Activated CD4-positive, alpha-beta memory T cell treated with anti-CD3 and anti-CD28 coated beads for 36 hours (primary cell): ENCODE results near the gene RRP12. TPM values are rescaled to one million over a fixed set of nuclear protein-coding genes. Genes with fewer than 3 reads are reported as not detected.
"Not testable (repeated sequence)": the region's sequence is repeated elsewhere in the genome, so short reads cannot be mapped to it uniquely, and the experiment has no call there.

Experiments
- CTCF ChIA-PET: fragments of 350-600 bp; sonication (Branson Sonifier 250); formaldehyde crosslinking; loops from one replicate; lab custom pipeline; 2021; ENCODE audit warnings: antibody characterized with exemption, inconsistent platforms; lab: Charles Lee
- POLR2A ChIA-PET: fragments of 350-600 bp; sonication (Branson Sonifier 250); formaldehyde crosslinking; loops from one replicate; lab custom pipeline; 2021; ENCODE audit warnings: antibody characterized with exemption; lab: Charles Lee
- DNase-seq: peaks from one replicate; pipeline ENCODE4 v3.0.0-alpha.2; 2020
- H3K27ac Mint-ChIP-seq: one replicate; pipeline ENCODE4 v1.8.0; 2021; ENCODE audit warnings: mixed read lengths
- H3K27me3 Mint-ChIP-seq: one replicate; pipeline ENCODE4 v1.8.0; 2021; ENCODE audit warnings: mixed read lengths
- H3K36me3 Mint-ChIP-seq: one replicate; pipeline ENCODE4 v1.8.0; 2021; ENCODE audit warnings: mixed read lengths
- H3K4me1 Mint-ChIP-seq: one replicate; pipeline ENCODE4 v1.8.0; 2021; ENCODE audit warnings: low read depth, mixed read lengths
- H3K4me3 Mint-ChIP-seq: one replicate; pipeline ENCODE4 v1.8.0; 2021; ENCODE audit warnings: mild to moderate bottlenecking, mixed read lengths
- H3K9me3 Mint-ChIP-seq: one replicate; pipeline ENCODE4 v1.8.0; 2021; ENCODE audit warnings: mixed read lengths
- intact Hi-C: fragments of 100-400 bp; cut with micrococcal nuclease; formaldehyde crosslinking; loops from one replicate; pipeline ENCODE4 v1.15.1; 2023
- total RNA-seq, 2 experiments: library from RNA; stranded (reverse); gene quantifications; one replicate each; pipeline ENCODE4 v1.2.3, GENCODE V29; 2021

The RRP12 gene
- total RNA-seq, 2 experiments from 2014 or later = 40.4 to 41.8 TPM

DNA sequence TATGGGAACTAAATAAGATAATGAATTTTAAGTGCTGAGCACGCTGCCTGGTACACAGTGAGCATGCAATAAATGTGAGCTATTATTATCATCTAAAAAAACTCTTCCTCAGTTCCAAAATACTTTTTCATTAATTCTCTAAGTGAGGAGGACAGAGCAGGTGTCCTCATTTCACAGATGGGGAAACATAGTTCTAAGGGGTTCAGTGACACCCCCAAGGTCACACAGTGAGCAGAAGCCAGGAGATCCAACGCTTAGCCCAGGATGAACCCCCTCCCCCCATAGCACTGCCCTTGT lies 6.8 kb upstream of the RRP12 start:
- H3K4me1 Mint-ChIP-seq = peaks cover 18% of the 10 kb centered on the region
- H3K27me3 Mint-ChIP-seq = no peaks in the 10 kb centered on the region
- ChIA-PET POLR2A (interaction anchor here (0.7 to 3.9 kb wide), 5 partner anchors 10 to 37 kb away, joined by 3 to 19 read pairs (median 4); no protein-coding TSS in a partner anchor), CTCF (interaction anchor here (0.7 to 16.2 kb wide), 11 partner anchors 14 to 145 kb away, joined by 3 to 194 read pairs (median 6); partner anchors contain the start of gene PGAM1)
- intact Hi-C loops = loop anchor here (1.0 to 5.0 kb wide), 7 partner anchors 15 to 204 kb away; no protein-coding TSS in a partner anchor
- no peaks in the 10 kb centered on the region for H3K9me3 Mint-ChIP-seq
- no peak for DNase-seq
- no peak overlapping the region for H3K4me3 Mint-ChIP-seq
- H3K27ac Mint-ChIP-seq = peak overlapping the region; percentile 70
- no peaks in the 10 kb centered on the region for H3K36me3 Mint-ChIP-seq

DNA sequence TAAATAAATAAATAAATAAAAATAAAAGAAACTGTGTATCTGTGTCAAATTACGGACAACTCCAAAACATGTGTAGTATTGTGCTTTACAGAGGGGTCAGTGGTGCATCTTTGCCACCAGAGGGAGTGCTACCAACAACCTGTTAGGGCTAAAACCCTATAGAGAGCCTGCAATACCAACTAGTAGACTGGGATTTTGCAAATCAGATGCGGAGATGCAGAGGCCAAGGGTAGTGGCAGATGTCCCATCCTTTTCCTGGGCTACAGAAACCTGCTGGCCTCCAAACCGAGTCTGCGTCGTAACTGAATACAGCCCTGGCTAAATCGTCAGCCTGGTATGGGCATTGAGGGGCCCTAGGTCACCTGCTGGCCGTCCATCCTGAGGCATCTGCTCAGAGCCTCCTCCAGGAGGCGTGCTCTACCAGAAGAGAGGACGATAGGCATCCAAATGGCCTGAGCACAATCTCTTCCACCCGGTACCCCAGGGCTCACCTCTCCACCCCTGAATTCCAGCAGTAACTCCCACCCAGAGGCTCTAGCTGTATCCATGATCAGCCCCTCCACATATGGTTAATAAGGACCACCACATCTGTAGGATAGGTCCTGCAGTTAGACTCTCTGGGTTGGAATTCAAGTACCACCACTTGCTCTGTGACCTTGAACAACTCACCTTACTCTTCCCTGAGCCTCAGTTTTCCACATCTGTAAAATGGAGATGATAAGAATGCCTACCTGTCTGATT lies 6.2 kb upstream of the RRP12 start:
- no peaks in the 10 kb centered on the region for H3K27me3 Mint-ChIP-seq
- DNase-seq = peak; percentile 79
- H3K4me3 Mint-ChIP-seq = no peak overlapping the region
- POLR2A ChIA-PET = interaction anchor here (0.5 to 3.9 kb wide), 7 partner anchors 11 to 38 kb away, joined by 3 to 19 read pairs (median 4); no protein-coding TSS in a partner anchor
- H3K36me3 Mint-ChIP-seq = no peaks in the 10 kb centered on the region
- H3K9me3 Mint-ChIP-seq = no peaks in the 10 kb centered on the region
- peak overlapping the region; percentile 70 for H3K27ac Mint-ChIP-seq
- peaks cover 13% of the 10 kb centered on the region for H3K4me1 Mint-ChIP-seq
- CTCF ChIA-PET = interaction anchor here (0.7 to 16.2 kb wide), 18 partner anchors 8 to 146 kb away, joined by 3 to 194 read pairs (median 5); partner anchors contain the start of gene PGAM1
- intact Hi-C loops = loop anchor here (1.0 to 5.0 kb wide), 7 partner anchors 15 to 205 kb away; no protein-coding TSS in a partner anchor

DNA sequence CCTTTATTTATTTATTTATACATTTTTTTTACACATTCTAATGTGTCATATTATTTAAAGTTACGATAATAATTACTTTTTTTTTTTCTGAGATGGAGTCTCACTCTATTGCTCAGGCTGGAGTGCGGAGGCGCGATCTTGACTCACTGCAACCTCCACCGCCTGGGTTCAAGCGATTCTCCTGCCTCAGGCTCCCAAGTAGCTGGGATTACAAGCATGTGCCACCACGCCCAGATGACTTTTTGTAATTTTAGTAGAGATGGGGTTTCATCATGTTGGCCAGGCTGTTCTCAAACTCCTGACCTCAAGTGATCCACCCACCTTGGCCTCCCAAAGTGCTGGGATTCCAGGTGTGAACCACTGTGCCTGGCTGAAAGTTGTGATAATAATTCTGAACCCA lies 5.3 kb upstream of the RRP12 start:
- peaks cover 10% of the 10 kb centered on the region for H3K4me1 Mint-ChIP-seq
- H3K9me3 Mint-ChIP-seq, H3K27me3 Mint-ChIP-seq, DNase-seq, H3K27ac Mint-ChIP-seq, H3K4me3 Mint-ChIP-seq, H3K36me3 Mint-ChIP-seq: not testable (repeated sequence)
- CTCF ChIA-PET = interaction anchor here (0.6 to 16.2 kb wide), 12 partner anchors 9 to 147 kb away, joined by 3 to 194 read pairs (median 5); partner anchors contain the start of gene PGAM1
- POLR2A ChIA-PET = interaction anchor here (1.3 to 3.9 kb wide), 3 partner anchors 17 to 28 kb away, joined by 4 to 19 read pairs (median 9); no protein-coding TSS in a partner anchor
- intact Hi-C loops = loop anchor here (2.0 to 5.0 kb wide), 3 partner anchors 16 to 206 kb away; no protein-coding TSS in a partner anchor

GRCh38 chr10:97406064-97406463 lies 4.9 kb upstream of the RRP12 start:
- POLR2A ChIA-PET = interaction anchor here (1.3 kb wide), 1 partner anchor 29 kb away, joined by 4 read pairs; no protein-coding TSS in a partner anchor
- intact Hi-C loops = loop anchor here (2.0 to 5.0 kb wide), 3 partner anchors 17 to 206 kb away; no protein-coding TSS in a partner anchor

DNA sequence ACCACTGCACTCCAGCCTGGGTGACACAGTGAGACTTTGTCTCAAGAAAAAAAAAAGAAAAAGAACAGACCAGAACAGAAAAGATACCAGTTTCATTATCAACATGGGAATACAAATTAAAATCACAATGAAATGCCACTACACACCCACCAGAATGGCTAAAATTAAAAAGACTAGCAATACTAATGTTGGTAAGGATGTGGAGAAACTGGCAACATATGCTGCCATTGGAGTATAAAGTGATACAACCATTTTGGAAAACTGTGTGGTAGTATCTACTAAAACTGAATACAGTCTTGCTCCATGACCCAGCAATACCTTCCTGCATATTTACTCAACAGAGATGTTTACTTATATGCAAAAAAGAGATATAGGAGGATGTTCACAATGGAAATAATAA lies 2.9 kb upstream of the RRP12 start:
- H3K9me3 Mint-ChIP-seq = no peaks in the 10 kb centered on the region
- POLR2A ChIA-PET = no interaction called here

More at GRCh38 chr10:97406064-97406463, 4.9 kb upstream of the RRP12 start:
- CTCF ChIA-PET = interaction anchor here (1.0 to 16.2 kb wide), 6 partner anchors 9 to 147 kb away, joined by 3 to 194 read pairs (median 5); partner anchors contain the start of gene PGAM1
- Mint-ChIP-seq H3K4me3 (no peak overlapping the region), H3K27me3 (no peaks in the 10 kb centered on the region), H3K27ac (no peak overlapping the region), H3K4me1 (peaks cover 12% of the 10 kb centered on the region), H3K9me3 (no peaks in the 10 kb centered on the region), H3K36me3 (no peaks in the 10 kb centered on the region)
- no peak for DNase-seq

DNA sequence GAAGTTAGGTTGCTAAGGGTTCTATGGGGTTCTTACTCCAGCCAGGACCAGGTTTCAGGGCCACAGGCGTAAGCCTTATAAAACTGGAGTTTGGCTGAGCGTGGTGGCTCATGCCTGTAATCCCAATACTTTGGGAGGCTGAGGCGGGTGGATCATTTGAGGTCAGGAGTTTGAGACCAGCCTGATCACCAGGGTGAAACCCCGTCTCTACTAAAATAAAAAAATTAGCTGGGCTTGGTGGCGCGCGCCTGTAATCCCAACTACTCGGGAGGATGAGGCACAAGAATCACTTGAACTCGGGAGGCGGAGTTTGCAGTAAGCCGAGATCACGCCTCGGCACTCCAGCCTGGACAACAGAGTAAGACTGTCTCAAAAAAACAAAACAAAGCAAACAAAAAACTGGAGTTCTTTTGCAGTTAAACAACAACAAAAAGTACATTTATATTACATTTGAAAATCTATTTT lies 347 bp upstream of the RRP12 start:
- DNase-seq = no peak
- intact Hi-C loops = loop anchor here (1.0 to 5.0 kb wide), 5 partner anchors 45 to 814 kb away; partner anchors contain the start of genes ARHGAP19, EXOSC1, FRAT2 and MMS19
- Mint-ChIP-seq H3K27ac (peak overlapping the region; percentile 88), H3K4me1 (peaks cover 8% of the 10 kb centered on the region), H3K36me3 (peaks cover 2% of the 10 kb centered on the region), H3K27me3 (no peaks in the 10 kb centered on the region), H3K9me3 (no peaks in the 10 kb centered on the region), H3K4me3 (peak overlapping the region; percentile 93)
- ChIA-PET POLR2A (interaction anchor here (1.0 to 3.1 kb wide), 13 partner anchors 12 to 110 kb away, joined by 3 to 48 read pairs (median 7); partner anchors contain the start of genes FRAT1, FRAT2, PGAM1 and UBTD1), CTCF (interaction anchor here (0.7 to 16.2 kb wide), 16 partner anchors 9 to 328 kb away, joined by 3 to 194 read pairs (median 5); partner anchors contain the start of genes FRAT1 and PGAM1)

More for the DNA sequence above, 2.9 kb upstream of the RRP12 start:
- CTCF ChIA-PET = interaction anchor here (0.7 to 16.2 kb wide), 4 partner anchors 10 to 40 kb away, joined by 3 to 194 read pairs (median 10); partner anchors contain the start of gene PGAM1
- H3K27ac Mint-ChIP-seq = no peak overlapping the region
- no peaks in the 10 kb centered on the region for H3K36me3 Mint-ChIP-seq
- intact Hi-C loops = loop anchor here (5.0 kb wide), 2 partner anchors 72 to 817 kb away; partner anchors contain the start of genes FRAT2 and TM9SF3
- H3K4me1 Mint-ChIP-seq = peaks cover 16% of the 10 kb centered on the region
- H3K4me3 Mint-ChIP-seq = no peak overlapping the region
- no peaks in the 10 kb centered on the region for H3K27me3 Mint-ChIP-seq
- no peak for DNase-seq

- Mint-ChIP-seq H3K9me3 (no peaks in the 10 kb centered on the region), H3K4me1 (peaks cover 10% of the 10 kb centered on the region), H3K27me3 (no peaks in the 10 kb centered on the region), H3K36me3 (peaks cover 10% of the 10 kb centered on the region), H3K4me3 (peak overlapping the region; percentile 93), H3K27ac (peak overlapping the region; percentile 88)
- DNase-seq = peak; percentile 70
- ChIA-PET POLR2A (interaction anchor here (0.6 to 3.1 kb wide), 7 partner anchors 14 to 197 kb away, joined by 3 to 48 read pairs (median 9); partner anchors contain the start of genes FRAT1 and FRAT2), CTCF (interaction anchor here (0.9 to 16.2 kb wide), 10 partner anchors 9 to 421 kb away, joined by 3 to 194 read pairs (median 6); partner anchors contain the start of gene PGAM1)
- intact Hi-C loops = loop anchor here (5.0 kb wide), 2 partner anchors 68 to 813 kb away; partner anchors contain the start of genes FRAT2 and TM9SF3
Measured at GRCh38 chr10:97399843-97400545, 1.1 kb downstream of the RRP12 start.

DNA sequence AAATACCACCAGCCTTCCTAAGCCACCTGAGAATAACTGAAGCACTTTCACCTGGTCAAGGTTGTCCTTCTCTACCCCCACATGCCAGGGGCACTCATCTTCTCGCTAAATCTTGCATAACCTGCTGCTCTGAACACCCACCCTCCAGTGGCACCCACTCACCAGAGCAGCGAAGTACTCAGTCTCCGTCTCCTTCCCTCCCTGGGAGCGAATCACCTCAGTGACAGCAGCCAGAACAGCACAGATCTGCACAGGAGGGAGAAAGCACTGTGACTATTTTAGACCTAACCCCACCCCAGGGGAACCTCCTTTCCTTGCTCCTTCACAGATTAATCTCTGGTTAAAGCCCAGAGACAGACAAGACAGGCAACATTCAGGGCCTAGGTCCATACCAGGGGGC lies 5.1 kb downstream of the RRP12 start:
- H3K9me3 Mint-ChIP-seq = no peaks in the 10 kb centered on the region
- no peak overlapping the region for H3K27ac Mint-ChIP-seq
- intact Hi-C loops = no loop called here
- peaks cover 10% of the 10 kb centered on the region for H3K4me1 Mint-ChIP-seq
- CTCF ChIA-PET = no interaction called here
- H3K27me3 Mint-ChIP-seq = no peaks in the 10 kb centered on the region
- POLR2A ChIA-PET = no interaction called here
- peaks cover 21% of the 10 kb centered on the region for H3K36me3 Mint-ChIP-seq
- DNase-seq = no peak
- H3K4me3 Mint-ChIP-seq = no peak overlapping the region

GRCh38 chr10:97393034-97393573 lies 8.0 kb downstream of the RRP12 start:
- peaks cover 6% of the 10 kb centered on the region for H3K4me1 Mint-ChIP-seq
- H3K9me3 Mint-ChIP-seq = no peaks in the 10 kb centered on the region
- no peak overlapping the region for H3K27ac Mint-ChIP-seq
- DNase-seq = no peak
- H3K27me3 Mint-ChIP-seq = no peaks in the 10 kb centered on the region
- intact Hi-C loops = no loop called here
- no peak overlapping the region for H3K4me3 Mint-ChIP-seq
- CTCF ChIA-PET = no interaction called here
- peaks cover 35% of the 10 kb centered on the region for H3K36me3 Mint-ChIP-seq
- POLR2A ChIA-PET = no interaction called here

GRCh38 chr10:97390091-97390490 lies 11.0 kb downstream of the RRP12 start:
- Mint-ChIP-seq H3K27ac (no peak overlapping the region), H3K4me1 (peaks cover 4% of the 10 kb centered on the region), H3K9me3 (no peaks in the 10 kb centered on the region), H3K36me3 (peaks cover 36% of the 10 kb centered on the region), H3K4me3 (no peak overlapping the region), H3K27me3 (no peaks in the 10 kb centered on the region)
- CTCF ChIA-PET = no interaction called here
- POLR2A ChIA-PET = no interaction called here
- intact Hi-C loops = no loop called here
- DNase-seq = no peak

GRCh38 chr10:97388152-97388551 lies 13.0 kb downstream of the RRP12 start:
- ChIA-PET CTCF (no interaction called here), POLR2A (no interaction called here)
- intact Hi-C loops = no loop called here
- H3K4me1 Mint-ChIP-seq = peaks cover 2% of the 10 kb centered on the region
- no peaks in the 10 kb centered on the region for H3K27me3 Mint-ChIP-seq
- peaks cover 30% of the 10 kb centered on the region for H3K36me3 Mint-ChIP-seq
- no peaks in the 10 kb centered on the region for H3K9me3 Mint-ChIP-seq
- no peak for DNase-seq
- H3K27ac Mint-ChIP-seq = no peak overlapping the region
- no peak overlapping the region for H3K4me3 Mint-ChIP-seq
